ENCODE measurements around the gene RTRAF. TPM values are rescaled to one million over a fixed set of nuclear protein-coding genes. Genes with fewer than 3 reads are reported as not detected.

Gene RTRAF
- total and polyA plus RNA-seq, 2 donors (not counting 3 experiments of a cell fraction or from before 2014, with no cell fraction given), result 64.0 to 237 TPM

GRCh38 chr14:52014601-52015267, 25.4 kb downstream of the RTRAF start:
- Histone ChIP-seq H3K27ac (ENCODE audit: insufficient read depth, low read depth, low read length) (no peak overlapping the region), H3K9ac (replicated peaks; ENCODE audit: extremely low read depth, insufficient read depth, low read length) (no peak overlapping the region), H3K27me3 (ENCODE audit: control insufficient read depth in 2 of 2, insufficient read depth in 2 of 2, low read length in 2 of 2) (peaks cover 0 to 2% of the 10 kb centered on the region in 2 experiments), H3K9me1 (replicated peaks; ENCODE audit: control insufficient read depth, extremely low read depth, insufficient read depth, low read length) (no peaks in the 10 kb centered on the region), H3K4me1 (ENCODE audit: control insufficient read depth, extremely low read depth, insufficient read depth, low read length) (peaks cover 13% of the 10 kb centered on the region), H3K4me2 (ENCODE audit: insufficient read depth, low read length) (no peak overlapping the region), H3K9me3 (replicated peaks; ENCODE audit: control insufficient read depth, insufficient read depth, low read length) (no peaks in the 10 kb centered on the region), H2AFZ (ENCODE audit: low read depth, low read length) (no peak overlapping the region), H4K20me1 (replicated peaks; ENCODE audit: control insufficient read depth, extremely low read depth, insufficient read depth, low read length) (no peaks in the 10 kb centered on the region), H3K36me3 (ENCODE audit: control insufficient read depth in 2 of 2, extremely low read depth in 1 of 2, insufficient read depth in 2 of 2, low read length in 2 of 2) (peaks cover 6 to 9% of the 10 kb centered on the region in 2 experiments), H3K4me3 (replicated peaks in 1 of 3; ENCODE audit: insufficient read depth in 1 of 3, low read depth in 1 of 3, low read length in 3 of 3) (no peak overlapping the region), H3K79me2 (ENCODE audit: control insufficient read depth, insufficient read depth, low read length) (no peaks in the 10 kb centered on the region)
- BruUV-seq (replicated peaks), result no TSS peak
- TF ChIP-seq JUN (IDR thresholded peaks at IDR 0.05; ENCODE audit: borderline replicate concordance, insufficient read depth, insufficient read length, low read depth), result no peak
- TF ChIP-seq MYC (IDR thresholded peaks at IDR 0.05; ENCODE audit: low read depth, low read length), result no peak
- TF ChIP-seq EZH2 (IDR thresholded peaks at IDR 0.05; ENCODE audit: borderline replicate concordance, low read depth, low read length, severe bottlenecking), result no peak
- TF ChIP-seq MAX (IDR thresholded peaks at IDR 0.05; ENCODE audit: insufficient read depth, insufficient read length), result no peak
- TF ChIP-seq POLR2A (IDR thresholded peaks at IDR 0.05; ENCODE audit: low read depth, low read length), result no peak
- no peak for TF ChIP-seq GATA2 (IDR thresholded peaks at IDR 0.05; ENCODE audit: insufficient read depth, insufficient read length, low read depth, low read length)
- no peak for TF ChIP-seq CTCF (IDR thresholded peaks at IDR 0.05; ENCODE audit: extremely low read depth in 1 of 2, insufficient read depth in 1 of 2, low read depth in 1 of 2, low read length in 2 of 2)
- TF ChIP-seq POLR2AphosphoS5 (IDR thresholded peaks at IDR 0.05; ENCODE audit: insufficient read depth, low read depth, low read length), result no peak
- no peak for TF ChIP-seq FOS (IDR thresholded peaks at IDR 0.05; ENCODE audit: borderline replicate concordance, insufficient read depth, low read length)
- FAIRE-seq (no peak), DNase-seq (ENCODE audit: low read depth, low spot score) (no peak)
- intact Hi-C loops (cut with micrococcal nuclease), result loop anchor here (1.0 kb wide), 1 partner anchor 55 kb away; the partner anchor contains the start of gene NID2
- CTCF ChIA-PET, result interaction anchor here (0.6 to 5.1 kb wide), 11 partner anchors 9 to 116 kb away, joined by 3 to 43 read pairs (median 6); no protein-coding TSS in a partner anchor
- POLR2A ChIA-PET, result no interaction called here
- dilution Hi-C loops (cut with MboI; ENCODE audit: extremely low pct_ligation_motif_present, low sequenced_read_pairs), result no loop called here

All from endothelial cell of umbilical vein (primary cell).